ENCODE measurements around the gene EXOC3L1.

The EXOC3L1 gene

DNA sequence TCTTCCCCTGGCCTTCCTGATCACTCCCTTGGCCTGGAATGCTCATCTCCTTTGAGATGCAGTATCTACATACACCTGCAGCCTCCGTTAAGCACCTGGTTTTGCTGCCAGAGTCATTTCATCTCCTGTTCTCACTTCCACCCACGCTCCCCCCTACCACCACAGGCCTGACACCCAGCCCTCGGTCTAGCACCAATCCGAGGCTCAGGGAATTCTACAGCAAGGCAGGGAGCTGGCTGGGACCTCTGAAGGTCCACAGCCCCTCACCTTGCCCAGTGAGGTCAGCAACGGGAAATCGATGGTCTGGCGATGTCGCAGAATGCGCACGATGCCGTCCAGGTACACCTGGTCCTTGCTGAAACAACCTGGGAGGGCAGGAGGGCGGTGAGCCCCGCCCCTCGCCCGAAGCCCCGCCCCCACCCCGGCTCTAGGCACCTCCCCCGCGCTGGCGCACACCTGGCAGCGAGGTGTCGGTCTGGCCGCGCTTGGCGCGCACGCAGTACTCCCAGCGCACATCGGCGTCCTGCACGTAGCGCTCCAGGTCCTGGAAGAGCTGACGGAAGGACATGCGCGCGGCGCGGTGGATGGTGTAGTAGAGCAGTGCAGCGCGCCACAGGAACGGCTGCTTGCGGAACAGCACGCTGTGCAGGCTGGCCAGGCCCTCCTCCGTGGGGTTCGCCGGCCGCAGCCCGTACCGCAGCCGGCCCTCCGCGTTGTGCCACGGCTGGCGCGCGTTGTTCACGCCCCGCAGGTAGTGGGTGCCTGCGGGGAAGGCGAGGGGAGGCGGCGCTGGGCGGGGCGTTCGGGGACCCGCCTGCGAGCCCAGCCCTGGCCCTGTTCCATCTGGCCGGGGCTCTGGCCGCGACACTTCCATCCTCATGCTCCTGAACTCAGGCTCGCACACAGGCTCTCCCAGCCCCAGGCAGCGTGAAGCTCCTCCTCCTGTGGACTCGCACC lies 11.9 kb downstream of the EXOC3L1 start:
- no peak for DNase-seq

GRCh38 chr16:67176662-67177061 lies 13.3 kb downstream of the EXOC3L1 start:
- no peak for DNase-seq

- DNase-seq, result no peak
Measured at GRCh38 chr16:67174706-67175231, 15.2 kb downstream of the EXOC3L1 start.

DNA sequence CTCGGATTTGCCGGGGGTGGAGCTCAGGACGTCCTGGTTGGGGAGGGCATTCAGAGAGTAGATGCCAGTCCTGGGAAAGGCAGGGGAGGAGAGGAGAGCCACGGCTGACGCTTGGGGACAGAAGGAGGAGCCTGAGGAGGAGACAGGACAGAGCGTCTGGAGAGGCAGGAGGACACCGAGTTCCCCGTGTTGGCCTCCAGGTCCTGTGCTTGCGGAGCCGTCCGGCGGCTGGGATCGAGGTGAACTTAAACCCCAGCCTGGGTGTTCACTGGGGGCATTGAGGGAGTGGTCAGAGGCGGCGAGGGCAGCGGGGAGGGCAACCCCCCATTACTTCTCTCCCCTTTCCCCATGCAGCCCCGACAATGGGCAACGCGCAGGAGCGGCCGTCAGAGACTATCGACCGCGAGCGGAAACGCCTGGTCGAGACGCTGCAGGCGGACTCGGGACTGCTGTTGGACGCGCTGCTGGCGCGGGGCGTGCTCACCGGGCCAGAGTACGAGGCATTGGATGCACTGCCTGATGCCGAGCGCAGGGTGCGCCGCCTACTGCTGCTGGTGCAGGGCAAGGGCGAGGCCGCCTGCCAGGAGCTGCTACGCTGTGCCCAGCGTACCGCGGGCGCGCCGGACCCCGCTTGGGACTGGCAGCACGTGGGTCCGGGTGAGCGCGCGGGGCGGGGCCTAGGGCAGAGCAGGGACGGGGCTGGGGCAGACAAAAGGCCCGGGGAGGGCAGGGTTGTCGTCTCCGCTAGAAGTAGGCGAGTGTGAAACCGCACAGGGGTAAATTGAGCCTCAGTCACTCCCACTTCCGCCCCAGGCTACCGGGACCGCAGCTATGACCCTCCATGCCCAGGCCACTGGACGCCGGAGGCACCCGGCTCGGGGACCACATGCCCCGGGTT lies 15.9 kb downstream of the EXOC3L1 start:
- DNase-seq, result peak; percentile 57

DNA sequence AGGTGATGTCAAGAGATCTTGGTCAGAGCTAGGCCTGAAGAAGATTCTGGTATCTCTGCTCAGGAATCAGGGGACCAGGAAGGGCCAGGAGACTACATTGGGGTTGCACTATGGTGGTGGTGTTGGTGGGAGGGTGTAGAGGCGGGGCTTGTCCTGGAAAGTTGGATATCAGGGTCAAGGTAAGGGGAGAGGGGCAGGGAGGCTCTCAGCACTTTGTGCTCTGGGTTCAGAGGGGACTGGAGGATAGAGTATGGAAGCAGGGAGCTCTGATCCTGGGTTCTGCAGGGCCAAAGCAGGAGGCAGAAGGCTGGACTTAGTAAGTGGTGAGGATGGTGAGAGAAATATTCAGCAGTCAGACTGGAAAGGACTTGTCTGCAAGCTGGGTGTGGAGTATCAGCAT lies 16.6 kb downstream of the EXOC3L1 start:
- no peak for DNase-seq

GRCh38 chr16:67170949-67171649 lies 18.8 kb downstream of the EXOC3L1 start:
- DNase-seq, result no peak

DNA sequence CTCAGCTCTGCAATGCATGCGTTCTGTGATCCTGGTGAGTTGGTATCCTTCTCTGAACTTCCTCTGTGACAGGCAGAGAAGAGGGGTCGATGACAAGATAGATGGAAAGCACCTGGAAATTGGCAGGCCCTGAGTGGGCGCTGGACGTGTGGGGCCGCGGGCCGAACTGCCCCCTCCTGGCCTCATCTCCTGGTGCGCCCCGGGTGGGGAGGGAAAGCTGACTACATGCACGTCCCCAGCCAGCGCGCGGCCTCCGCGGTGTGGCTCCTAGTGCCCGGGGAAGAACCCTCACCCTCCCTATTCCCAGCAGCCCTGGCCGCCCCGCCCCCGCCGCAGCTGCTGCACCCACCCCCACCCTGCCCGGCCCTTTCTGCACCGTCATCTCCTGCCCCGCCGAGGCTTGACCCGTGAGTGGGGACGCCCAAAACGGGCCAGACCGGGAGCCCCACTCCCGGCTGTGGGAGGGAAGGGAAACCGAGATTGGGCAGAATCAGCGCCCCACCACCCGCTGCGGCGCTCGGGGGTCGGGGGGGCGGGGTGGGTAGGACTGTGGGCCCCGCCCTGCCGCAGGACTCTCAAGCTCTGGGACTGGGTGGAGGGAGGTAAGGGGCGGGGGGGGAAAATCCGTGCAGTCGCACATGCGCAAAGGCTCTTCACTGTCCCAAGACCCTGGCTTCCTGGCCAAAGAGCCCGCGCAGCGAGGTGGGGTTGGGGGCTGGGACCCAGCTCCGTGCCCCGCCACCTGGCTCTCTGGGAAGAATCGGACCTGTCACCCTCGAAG lies 19.6 kb downstream of the EXOC3L1 start, which contains the start of gene NOL3:
Gene NOL3 (plus strand): TSS at position 371 of the 781 bp plus-strand sequence.
- peak; percentile 29 for DNase-seq

- no peak for DNase-seq
Measured at GRCh38 chr16:67169642-67170167, 20.2 kb downstream of the EXOC3L1 start.

DNA sequence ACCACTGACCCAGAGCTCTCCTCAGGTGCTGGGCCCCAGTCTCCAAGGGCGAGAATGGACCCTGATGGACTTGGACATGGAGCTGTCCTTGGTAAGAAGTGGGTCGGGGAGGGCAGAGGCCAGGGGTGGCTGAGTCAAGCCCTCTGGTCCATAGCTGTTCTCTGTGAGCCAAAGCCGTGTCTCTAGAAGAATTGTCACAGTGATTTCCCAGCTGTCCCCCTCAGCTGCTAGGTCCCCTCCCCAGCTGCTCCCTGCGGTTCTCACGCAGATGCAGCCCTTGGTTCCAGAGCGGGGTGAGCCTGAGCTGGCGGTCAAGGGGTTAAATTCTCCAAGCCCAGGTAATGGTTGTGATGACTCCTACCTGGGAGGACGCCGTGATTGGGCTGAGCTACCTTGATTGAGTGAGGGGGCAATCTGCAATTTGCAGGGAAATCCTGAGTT lies 20.9 kb downstream of the EXOC3L1 start:
- DNase-seq, result no peak

- no peak for DNase-seq
Measured at GRCh38 chr16:67167588-67167987, 22.3 kb downstream of the EXOC3L1 start.

DNA sequence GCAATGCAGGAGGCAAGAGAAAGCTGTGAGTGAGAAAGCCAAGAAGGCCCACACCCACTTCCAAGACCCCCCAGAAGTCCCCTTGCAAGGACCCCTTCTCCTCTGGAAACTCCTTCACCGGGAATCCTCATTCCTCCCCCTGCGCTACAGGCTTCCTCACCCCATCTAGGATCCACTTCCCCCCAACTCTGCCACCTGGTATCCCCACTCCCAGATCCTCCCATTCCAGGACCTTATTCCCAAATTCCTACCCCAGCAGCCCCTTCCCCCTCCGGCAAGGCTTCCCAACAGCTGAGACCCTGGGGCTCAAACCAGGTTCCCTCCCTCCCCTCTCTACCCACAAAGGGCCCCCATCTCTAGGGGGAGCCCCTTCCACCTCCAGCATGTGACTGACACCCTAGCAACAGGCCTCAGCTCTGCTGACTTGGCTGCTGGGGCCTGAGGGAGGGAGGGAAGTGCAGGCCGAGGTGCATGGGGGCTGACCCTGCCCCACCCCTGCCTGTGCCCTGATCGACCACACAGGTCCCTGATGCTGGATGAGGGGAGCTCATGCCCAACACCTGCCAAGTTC lies 23.3 kb downstream of the EXOC3L1 start:
- DNase-seq, result no peak

DNA sequence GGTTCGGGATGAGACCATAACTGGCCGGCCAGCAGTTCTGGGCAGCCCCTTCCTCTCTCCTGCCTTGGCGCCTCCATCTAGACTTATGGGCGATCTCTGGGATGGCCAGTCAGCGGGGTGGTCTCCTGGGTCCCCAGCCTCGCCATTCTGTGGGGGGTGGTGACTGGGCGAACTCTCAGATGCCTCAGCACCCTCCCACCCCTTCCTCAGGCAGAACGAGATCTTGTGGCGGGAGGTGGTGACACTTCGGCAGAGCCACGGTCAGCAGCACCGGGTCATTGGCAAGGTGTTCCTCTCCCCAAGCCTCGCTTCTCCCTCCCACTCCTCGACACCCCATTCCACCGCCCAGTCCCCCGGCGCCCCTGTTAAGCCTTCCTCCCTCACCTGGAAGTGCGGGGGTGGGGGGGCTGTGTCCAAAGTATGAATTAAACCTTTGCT lies 23.8 kb downstream of the EXOC3L1 start:
- DNase-seq, result no peak

DNA sequence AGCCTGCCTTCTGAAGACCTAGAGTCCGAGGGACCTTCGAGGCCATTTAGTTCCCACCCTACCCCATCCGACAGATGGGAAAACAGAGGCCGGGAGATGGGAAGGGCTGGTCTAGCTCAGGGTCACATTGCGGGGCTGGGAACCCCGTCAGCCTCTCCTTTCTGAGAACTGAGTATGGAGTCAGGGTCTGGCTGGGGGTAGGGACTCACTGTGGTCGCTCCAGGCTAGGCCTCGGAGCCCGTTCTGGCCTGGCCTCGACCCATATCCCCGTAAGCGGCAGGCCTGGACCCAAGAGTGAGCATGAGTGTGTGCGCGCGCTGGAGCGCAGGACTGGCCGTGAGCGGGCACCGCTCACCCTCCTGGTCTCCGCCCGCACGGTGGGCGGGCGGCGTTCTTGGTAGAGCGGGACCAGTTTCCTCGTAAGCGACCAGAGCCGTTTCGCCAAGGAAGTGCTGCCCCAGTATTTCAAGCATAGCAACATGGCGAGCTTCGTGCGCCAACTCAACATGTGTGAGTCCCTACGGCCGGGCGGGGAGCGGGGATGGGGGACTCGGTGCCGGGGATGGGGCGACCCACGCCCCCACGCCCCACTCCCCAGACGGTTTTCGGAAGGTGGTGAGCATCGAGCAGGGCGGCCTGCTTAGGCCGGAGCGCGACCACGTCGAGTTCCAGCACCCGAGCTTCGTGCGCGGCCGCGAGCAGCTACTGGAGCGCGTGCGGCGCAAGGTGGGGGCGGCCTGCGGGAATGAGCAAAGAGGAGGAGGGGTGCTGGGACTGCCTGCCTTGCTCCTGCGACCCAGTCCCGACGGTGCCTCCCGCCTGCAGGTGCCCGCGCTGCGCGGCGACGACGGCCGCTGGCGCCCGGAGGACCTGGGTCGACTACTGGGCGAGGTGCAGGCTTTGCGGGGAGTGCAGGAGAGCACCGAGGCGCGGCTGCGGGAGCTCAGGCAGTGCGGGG lies 24.5 kb downstream of the EXOC3L1 start:
- no peak for DNase-seq

DNA sequence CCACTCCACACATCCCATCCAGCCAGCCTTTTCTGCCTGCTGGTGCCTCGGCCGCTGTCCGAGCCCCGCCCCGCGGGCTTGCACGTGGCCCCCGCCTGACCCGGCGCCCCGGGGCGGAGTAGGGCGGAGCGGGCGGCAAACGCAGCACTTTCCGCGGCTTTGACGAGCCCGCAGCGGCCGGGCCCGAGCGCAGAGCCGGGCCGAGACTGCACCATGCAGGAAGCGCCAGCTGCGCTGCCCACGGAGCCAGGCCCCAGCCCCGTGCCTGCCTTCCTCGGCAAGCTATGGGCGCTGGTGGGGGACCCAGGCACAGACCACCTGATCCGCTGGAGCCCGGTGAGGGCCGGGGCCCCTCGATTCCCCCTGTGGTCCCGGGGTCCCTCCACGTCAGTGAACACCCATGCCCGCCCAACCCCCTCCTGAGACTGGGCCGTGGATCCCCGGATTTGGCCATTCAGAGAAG lies 25.3 kb downstream of the EXOC3L1 start, which contains the start of gene HSF4:
Gene HSF4 (plus strand): TSS at position 147 of the 463 bp plus-strand sequence. CDS start 67 bp downstream, at position 214.
- no peak for DNase-seq

GRCh38 chr16:67163999-67164558 lies 25.9 kb downstream of the EXOC3L1 start:
- no peak for DNase-seq

DNA sequence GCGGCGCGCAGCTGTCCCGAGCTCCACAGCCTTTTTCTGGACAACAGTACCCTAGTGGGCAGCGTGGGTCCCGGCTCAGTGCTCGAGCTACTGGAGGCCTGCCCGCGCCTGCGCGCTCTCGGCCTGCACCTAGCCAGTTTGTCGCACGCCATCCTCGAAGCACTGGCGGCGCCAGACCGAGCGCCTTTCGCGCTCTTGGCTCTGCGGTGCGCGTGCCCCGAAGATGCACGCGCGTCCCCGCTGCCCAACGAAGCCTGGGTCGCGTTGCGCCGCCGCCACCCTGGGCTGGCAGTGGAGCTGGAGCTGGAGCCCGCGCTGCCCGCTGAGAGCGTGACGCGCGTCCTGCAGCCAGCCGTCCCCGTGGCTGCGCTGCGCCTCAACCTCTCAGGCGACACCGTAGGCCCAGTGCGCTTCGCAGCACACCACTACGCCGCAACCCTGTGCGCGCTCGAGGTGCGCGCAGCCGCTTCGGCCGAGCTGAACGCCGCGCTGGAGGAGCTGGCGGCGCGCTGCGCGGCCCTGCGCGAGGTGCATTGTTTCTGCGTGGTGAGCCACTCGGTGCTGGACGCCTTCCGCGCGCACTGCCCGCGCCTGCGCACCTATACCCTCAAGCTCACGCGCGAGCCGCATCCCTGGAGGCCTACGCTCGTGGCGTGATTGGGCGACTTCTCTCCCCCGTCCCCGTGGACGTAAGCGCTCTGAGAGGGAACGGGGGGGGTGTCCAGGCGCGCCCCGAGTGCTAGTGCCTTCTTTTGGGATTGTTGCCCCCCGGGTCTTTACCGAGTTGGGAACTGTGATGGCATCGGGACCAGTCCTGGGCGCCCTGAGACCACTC lies 26.6 kb downstream of the EXOC3L1 start:
- DNase-seq, result peak; percentile 53

- DNase-seq, result no peak
Measured at GRCh38 chr16:67162506-67163163, 27.3 kb downstream of the EXOC3L1 start.
